Measurements from ENCODE around the gene OGFR. TPM values are rescaled to one million over a fixed set of nuclear protein-coding genes. Genes with fewer than 3 reads are reported as not detected.

Gene OGFR
- total RNA-seq, 2 experiments from 2014 or later: 53.5 to 54.1 TPM

- POLR2A ChIA-PET: interaction anchor here (0.5 to 0.9 kb wide), 6 partner anchors 8 to 634 kb away, joined by 3 to 9 read pairs (median 4); partner anchors contain the start of genes COL9A3 and MRGBP
- CTCF ChIA-PET: interaction anchor here (0.5 to 3.8 kb wide), 23 partner anchors 8 to 398 kb away, joined by 3 to 21 read pairs (median 4); partner anchors contain the start of genes COL9A3, MRGBP and TCFL5
Measured at GRCh38 chr20:62808211-62808865, 3.7 kb downstream of the OGFR start.

- CTCF ChIA-PET: interaction anchor here (0.7 to 3.8 kb wide), 5 partner anchors 13 to 310 kb away, joined by 3 to 21 read pairs (median 9); no protein-coding TSS in a partner anchor
- POLR2A ChIA-PET: no interaction called here
Measured at GRCh38 chr20:62809530-62810428, 5.1 kb downstream of the OGFR start.

- ChIA-PET CTCF (no interaction called here), POLR2A (no interaction called here)
Measured at GRCh38 chr20:62811320-62811719, 6.7 kb downstream of the OGFR start.

GRCh38 chr20:62811720-62812119 is 7.1 kb downstream of the OGFR start:
- POLR2A ChIA-PET: no interaction called here

GRCh38 chr20:62812181-62812906 is 7.7 kb downstream of the OGFR start:
- CTCF ChIA-PET: no interaction called here
- POLR2A ChIA-PET: no interaction called here

More at GRCh38 chr20:62811720-62812119, 7.1 kb downstream of the OGFR start:
- CTCF ChIA-PET: no interaction called here

GRCh38 chr20:62812907-62813200 is 8.2 kb downstream of the OGFR start:
- ChIA-PET CTCF (no interaction called here), POLR2A (no interaction called here)

- CTCF ChIA-PET: no interaction called here
- POLR2A ChIA-PET: no interaction called here
Measured at GRCh38 chr20:62813588-62813987, 9.0 kb downstream of the OGFR start.

GRCh38 chr20:62814060-62814708 is 9.5 kb downstream of the OGFR start:
- CTCF ChIA-PET: interaction anchor here (1.0 to 1.3 kb wide), 2 partner anchors 42 to 120 kb away, joined by 3 to 4 read pairs; no protein-coding TSS in a partner anchor
- POLR2A ChIA-PET: no interaction called here

- POLR2A ChIA-PET: no interaction called here
- CTCF ChIA-PET: interaction anchor here (1.0 to 1.3 kb wide), 2 partner anchors 42 to 119 kb away, joined by 3 to 4 read pairs; no protein-coding TSS in a partner anchor
Measured at GRCh38 chr20:62814709-62815065, 10.1 kb downstream of the OGFR start.

- ChIA-PET CTCF (interaction anchor here (0.8 to 1.3 kb wide), 3 partner anchors 31 to 119 kb away, joined by 3 to 4 read pairs (median 3); no protein-coding TSS in a partner anchor), POLR2A (interaction anchor here (0.5 kb wide), 1 partner anchor 143 kb away, joined by 3 read pairs; no protein-coding TSS in a partner anchor)
Measured at GRCh38 chr20:62815066-62815991, 10.7 kb downstream of the OGFR start.

- POLR2A ChIA-PET: interaction anchor here (0.5 to 0.6 kb wide), 2 partner anchors 8 to 144 kb away, joined by 3 to 9 read pairs; no protein-coding TSS in a partner anchor
Measured at GRCh38 chr20:62816031-62816883, 11.6 kb downstream of the OGFR start.

GRCh38 chr20:62816884-62817873 is 12.5 kb downstream of the OGFR start, which contains the start of gene COL9A3:
Gene COL9A3, plus strand, starts transcription at chr20:62817050. Its CDS starts 15 bp downstream, at chr20:62817065.
- ChIA-PET POLR2A (interaction anchor here (0.6 kb wide), 1 partner anchor 9 kb away, joined by 9 read pairs; no protein-coding TSS in a partner anchor), CTCF (interaction anchor here (0.7 to 1.1 kb wide), 2 partner anchors 9 kb away, joined by 4 to 5 read pairs; no protein-coding TSS in a partner anchor)

More at GRCh38 chr20:62816031-62816883, 11.6 kb downstream of the OGFR start:
- CTCF ChIA-PET: interaction anchor here (0.7 to 0.8 kb wide), 2 partner anchors 8 to 30 kb away, joined by 3 to 5 read pairs; no protein-coding TSS in a partner anchor

- ChIA-PET POLR2A (no interaction called here), CTCF (interaction anchor here (1.1 kb wide), 1 partner anchor 10 kb away, joined by 4 read pairs; no protein-coding TSS in a partner anchor)
Measured at GRCh38 chr20:62817975-62818591, 13.4 kb downstream of the OGFR start.

- CTCF ChIA-PET: interaction anchor here (0.6 to 1.1 kb wide), 2 partner anchors 11 to 187 kb away, joined by 3 to 4 read pairs; no protein-coding TSS in a partner anchor
- POLR2A ChIA-PET: no interaction called here
Measured at GRCh38 chr20:62818592-62819493, 14.2 kb downstream of the OGFR start.

Measured in activated CD8-positive, alpha-beta memory T cell treated with anti-CD3 and anti-CD28 coated beads for 36 hours (primary cell).